ENCODE results near the gene GPR152. TPM values are rescaled to one million over a fixed set of nuclear protein-coding genes. Genes with fewer than 3 reads are reported as not detected.

The GPR152 gene
- total RNA-seq, 1 donor from 2014 or later: not detected

DNA sequence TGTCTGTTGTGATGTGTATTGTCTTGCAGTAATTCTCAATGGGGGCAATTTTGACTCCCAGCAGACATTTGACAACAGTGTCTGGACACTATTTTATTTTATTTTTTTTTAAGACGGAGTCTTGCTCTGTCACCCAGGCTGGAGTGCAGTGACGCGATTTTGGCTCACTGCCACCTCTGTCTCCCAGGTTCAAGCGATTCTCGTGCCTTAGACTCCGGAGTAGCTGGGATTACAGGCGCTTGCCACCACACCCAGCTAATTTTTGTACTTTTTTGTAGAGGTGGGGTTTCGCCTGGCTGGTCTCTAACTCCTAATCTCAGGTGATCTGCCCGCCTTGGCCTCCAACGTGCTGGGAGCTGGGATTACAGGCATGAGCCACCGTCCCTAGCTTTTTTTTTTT lies 22.8 kb downstream of the GPR152 start:
- peaks cover 2% of the 10 kb centered on the region for H3K4me1 Mint-ChIP-seq (ENCODE audit: low read depth, unreplicated experiment)
- H3K9me3 ChIP-seq (ENCODE audit: insufficient read depth, low read depth, low read length): no peaks in the 10 kb centered on the region
- H3K4me3 Mint-ChIP-seq (ENCODE audit: unreplicated experiment): peak overlapping the region; percentile 97
- FAIRE-seq (no peak), DNase-seq (ENCODE audit: low read depth) (no peak)
- no peak overlapping the region for H2AFZ ChIP-seq (ENCODE audit: low read depth, low read length)
- no peak for TF ChIP-seq EZH2 (IDR thresholded peaks at IDR 0.05; ENCODE audit: insufficient read depth, low read length)
- TF ChIP-seq, protein P1, sequence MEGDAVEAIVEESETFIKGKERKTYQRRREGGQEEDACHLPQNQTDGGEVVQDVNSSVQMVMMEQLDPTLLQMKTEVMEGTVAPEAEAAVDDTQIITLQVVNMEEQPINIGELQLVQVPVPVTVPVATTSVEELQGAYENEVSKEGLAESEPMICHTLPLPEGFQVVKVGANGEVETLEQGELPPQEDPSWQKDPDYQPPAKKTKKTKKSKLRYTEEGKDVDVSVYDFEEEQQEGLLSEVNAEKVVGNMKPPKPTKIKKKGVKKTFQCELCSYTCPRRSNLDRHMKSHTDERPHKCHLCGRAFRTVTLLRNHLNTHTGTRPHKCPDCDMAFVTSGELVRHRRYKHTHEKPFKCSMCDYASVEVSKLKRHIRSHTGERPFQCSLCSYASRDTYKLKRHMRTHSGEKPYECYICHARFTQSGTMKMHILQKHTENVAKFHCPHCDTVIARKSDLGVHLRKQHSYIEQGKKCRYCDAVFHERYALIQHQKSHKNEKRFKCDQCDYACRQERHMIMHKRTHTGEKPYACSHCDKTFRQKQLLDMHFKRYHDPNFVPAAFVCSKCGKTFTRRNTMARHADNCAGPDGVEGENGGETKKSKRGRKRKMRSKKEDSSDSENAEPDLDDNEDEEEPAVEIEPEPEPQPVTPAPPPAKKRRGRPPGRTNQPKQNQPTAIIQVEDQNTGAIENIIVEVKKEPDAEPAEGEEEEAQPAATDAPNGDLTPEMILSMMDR (IDR thresholded peaks at IDR 0.05; ENCODE audit: insufficient read depth, low read depth, low read length): no peak
- peaks cover 26% of the 10 kb centered on the region for H3K79me2 ChIP-seq (ENCODE audit: insufficient read depth, low read length)
- no peaks in the 10 kb centered on the region for H3K27me3 ChIP-seq (ENCODE audit: insufficient read depth, low read length)
- H3K36me3 Mint-ChIP-seq (ENCODE audit: low read depth, unreplicated experiment): peaks cover 8% of the 10 kb centered on the region
- H4K20me1 ChIP-seq (ENCODE audit: insufficient read depth, low read length): peaks cover 3% of the 10 kb centered on the region
- no peaks in the 10 kb centered on the region for H3K9me3 Mint-ChIP-seq (ENCODE audit: unreplicated experiment)
- peaks cover 8% of the 10 kb centered on the region for H3K36me3 ChIP-seq (ENCODE audit: insufficient read depth, low read length)
- H3K27me3 Mint-ChIP-seq (ENCODE audit: low read depth, unreplicated experiment): no peaks in the 10 kb centered on the region
- H3K9ac ChIP-seq (ENCODE audit: low read length): peak overlapping the region; percentile 98
- H3K27ac Mint-ChIP-seq (ENCODE audit: unreplicated experiment): no peak overlapping the region
- H3K4me1 ChIP-seq (ENCODE audit: insufficient read depth, low read length): peaks cover 14% of the 10 kb centered on the region
- no peak overlapping the region for H3K4me3 ChIP-seq (ENCODE audit: insufficient read depth, low read depth, low read length)
- H3K27ac ChIP-seq (ENCODE audit: low read depth, low read length): no peak overlapping the region
- peak overlapping the region; percentile 100 for H3K4me2 ChIP-seq (ENCODE audit: low read length)

DNA sequence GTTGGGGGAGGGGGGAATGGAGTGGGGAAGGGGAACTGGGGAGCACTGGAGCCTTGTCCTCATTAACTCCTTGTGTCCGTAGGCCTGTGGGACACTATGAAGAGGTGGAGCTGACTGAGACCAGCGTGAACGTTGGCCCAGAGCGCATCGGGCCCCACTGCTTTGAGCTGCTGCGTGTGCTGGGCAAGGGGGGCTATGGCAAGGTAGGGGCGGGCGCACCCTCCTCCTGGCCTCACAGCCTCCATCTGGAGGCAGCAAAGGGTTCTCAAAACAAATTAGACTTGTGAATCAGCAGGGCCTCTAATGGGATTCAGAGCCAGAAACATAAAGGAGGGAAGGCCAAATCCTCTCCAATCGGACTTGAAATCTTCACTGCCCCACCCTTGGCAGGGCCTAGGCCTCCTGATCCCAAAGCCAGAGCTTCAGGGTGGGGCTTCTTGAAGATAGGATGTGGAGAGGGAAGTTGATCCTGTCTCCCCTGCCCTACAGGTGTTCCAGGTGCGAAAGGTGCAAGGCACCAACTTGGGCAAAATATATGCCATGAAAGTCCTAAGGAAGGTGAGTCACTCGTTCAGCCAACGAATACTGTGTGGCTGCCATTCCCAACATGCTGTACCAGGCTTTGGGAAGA lies 23.4 kb downstream of the GPR152 start:
- H3K4me1 ChIP-seq (ENCODE audit: insufficient read depth, low read length): peaks cover 14% of the 10 kb centered on the region
- no peaks in the 10 kb centered on the region for H3K9me3 ChIP-seq (ENCODE audit: insufficient read depth, low read depth, low read length)
- peak overlapping the region; percentile 85 for H3K27ac ChIP-seq (ENCODE audit: low read depth, low read length)
- H3K4me1 Mint-ChIP-seq (ENCODE audit: low read depth, unreplicated experiment): peaks cover 2% of the 10 kb centered on the region
- peak overlapping the region; percentile 98 for H3K9ac ChIP-seq (ENCODE audit: low read length)
- no peak for FAIRE-seq
- no peaks in the 10 kb centered on the region for H3K27me3 Mint-ChIP-seq (ENCODE audit: low read depth, unreplicated experiment)
- peaks cover 6% of the 10 kb centered on the region for H3K36me3 ChIP-seq (ENCODE audit: insufficient read depth, low read length)
- peak overlapping the region; percentile 64 for H3K27ac Mint-ChIP-seq (ENCODE audit: unreplicated experiment)
- peaks cover 26% of the 10 kb centered on the region for H3K79me2 ChIP-seq (ENCODE audit: insufficient read depth, low read length)
- H4K20me1 ChIP-seq (ENCODE audit: insufficient read depth, low read length): peaks cover 3% of the 10 kb centered on the region
- TF ChIP-seq EZH2 (IDR thresholded peaks at IDR 0.05; ENCODE audit: insufficient read depth, low read length): no peak
- TF ChIP-seq, protein P1 (IDR thresholded peaks at IDR 0.05; ENCODE audit: insufficient read depth, low read depth, low read length): no peak
- no peaks in the 10 kb centered on the region for H3K27me3 ChIP-seq (ENCODE audit: insufficient read depth, low read length)
- peaks cover 8% of the 10 kb centered on the region for H3K36me3 Mint-ChIP-seq (ENCODE audit: low read depth, unreplicated experiment)
- H3K9me3 Mint-ChIP-seq (ENCODE audit: unreplicated experiment): no peaks in the 10 kb centered on the region
- H3K4me3 ChIP-seq (ENCODE audit: insufficient read depth, low read depth, low read length): peak overlapping the region; percentile 99
- no peak for DNase-seq (ENCODE audit: low read depth)
- peak overlapping the region; percentile 97 for H3K4me3 Mint-ChIP-seq (ENCODE audit: unreplicated experiment)
- peak overlapping the region; percentile 100 for H3K4me2 ChIP-seq (ENCODE audit: low read length)
- H2AFZ ChIP-seq (ENCODE audit: low read depth, low read length): peak overlapping the region; percentile 87
